Brain pericyte (primary cell): ENCODE measurements around the gene CUX1.
"Not testable (repeated sequence)": the region's sequence is repeated elsewhere in the genome, so short reads cannot be mapped to it uniquely, and the experiment has no call there.

Experiments
- DNase-seq: peaks from one replicate; pipeline ENCODE4 v3.0.0-alpha.2; 2012; ENCODE audit warnings: low read depth, low spot score

Gene CUX1

GRCh38 chr7:102203218-102203617 lies 385.8 kb downstream of the CUX1 start:
- no peak for DNase-seq

- DNase-seq, result no peak
Observed at GRCh38 chr7:102204212-102204611, 386.8 kb downstream of the CUX1 start.

- DNase-seq, result no peak
Observed at GRCh38 chr7:102205915-102206314, 388.5 kb downstream of the CUX1 start.

GRCh38 chr7:102208826-102209225 lies 391.4 kb downstream of the CUX1 start:
- DNase-seq, result no peak

GRCh38 chr7:102210787-102211186 lies 393.4 kb downstream of the CUX1 start:
- no peak for DNase-seq

- DNase-seq, result no peak
Observed at GRCh38 chr7:102211590-102212550, 394.4 kb downstream of the CUX1 start.

- DNase-seq, result no peak
Observed at GRCh38 chr7:102214477-102215072, 397.1 kb downstream of the CUX1 start.

- DNase-seq, result no peak
Observed at GRCh38 chr7:102215256-102215655, 397.8 kb downstream of the CUX1 start.

GRCh38 chr7:102215711-102216110 lies 398.3 kb downstream of the CUX1 start:
- DNase-seq, result no peak

- no peak for DNase-seq
Observed at GRCh38 chr7:102216573-102217314, 399.3 kb downstream of the CUX1 start.

- DNase-seq, result no peak
Observed at GRCh38 chr7:102220229-102220850, 402.9 kb downstream of the CUX1 start.

- DNase-seq, result no peak
Observed at GRCh38 chr7:102220960-102221800, 403.8 kb downstream of the CUX1 start.

- DNase-seq, result no peak
Observed at GRCh38 chr7:102221961-102222360, 404.5 kb downstream of the CUX1 start.

GRCh38 chr7:102222445-102222844 lies 405.0 kb downstream of the CUX1 start:
- DNase-seq, result no peak

- DNase-seq, result no peak
Observed at GRCh38 chr7:102223184-102223583, 405.8 kb downstream of the CUX1 start.

GRCh38 chr7:102225025-102225424 lies 407.6 kb downstream of the CUX1 start:
- DNase-seq, result no peak

GRCh38 chr7:102227371-102227770 lies 409.9 kb downstream of the CUX1 start:
- no peak for DNase-seq

GRCh38 chr7:102228935-102229334 lies 411.5 kb downstream of the CUX1 start:
- no peak for DNase-seq

GRCh38 chr7:102230162-102230561 lies 412.7 kb downstream of the CUX1 start:
- not testable (repeated sequence) for DNase-seq

GRCh38 chr7:102230593-102230992 lies 413.2 kb downstream of the CUX1 start:
- DNase-seq, result no peak
